Stimulated activated CD4-positive, alpha-beta T cell treated with anti-CD3 and anti-CD28 coated beads, Interleukin-1b, Interleukin-23, amount 100 ng/mL, for 48 hours (primary cell): ENCODE measurements around the gene RAPGEF1.
"Not testable (repeated sequence)": the region's sequence is repeated elsewhere in the genome, so short reads cannot be mapped to it uniquely, and the experiment has no call there.

ENCODE experiments used
- DNase-seq: peaks from one replicate; pipeline ENCODE4 v3.0.0-alpha.2; 2020

The RAPGEF1 gene, protein sequence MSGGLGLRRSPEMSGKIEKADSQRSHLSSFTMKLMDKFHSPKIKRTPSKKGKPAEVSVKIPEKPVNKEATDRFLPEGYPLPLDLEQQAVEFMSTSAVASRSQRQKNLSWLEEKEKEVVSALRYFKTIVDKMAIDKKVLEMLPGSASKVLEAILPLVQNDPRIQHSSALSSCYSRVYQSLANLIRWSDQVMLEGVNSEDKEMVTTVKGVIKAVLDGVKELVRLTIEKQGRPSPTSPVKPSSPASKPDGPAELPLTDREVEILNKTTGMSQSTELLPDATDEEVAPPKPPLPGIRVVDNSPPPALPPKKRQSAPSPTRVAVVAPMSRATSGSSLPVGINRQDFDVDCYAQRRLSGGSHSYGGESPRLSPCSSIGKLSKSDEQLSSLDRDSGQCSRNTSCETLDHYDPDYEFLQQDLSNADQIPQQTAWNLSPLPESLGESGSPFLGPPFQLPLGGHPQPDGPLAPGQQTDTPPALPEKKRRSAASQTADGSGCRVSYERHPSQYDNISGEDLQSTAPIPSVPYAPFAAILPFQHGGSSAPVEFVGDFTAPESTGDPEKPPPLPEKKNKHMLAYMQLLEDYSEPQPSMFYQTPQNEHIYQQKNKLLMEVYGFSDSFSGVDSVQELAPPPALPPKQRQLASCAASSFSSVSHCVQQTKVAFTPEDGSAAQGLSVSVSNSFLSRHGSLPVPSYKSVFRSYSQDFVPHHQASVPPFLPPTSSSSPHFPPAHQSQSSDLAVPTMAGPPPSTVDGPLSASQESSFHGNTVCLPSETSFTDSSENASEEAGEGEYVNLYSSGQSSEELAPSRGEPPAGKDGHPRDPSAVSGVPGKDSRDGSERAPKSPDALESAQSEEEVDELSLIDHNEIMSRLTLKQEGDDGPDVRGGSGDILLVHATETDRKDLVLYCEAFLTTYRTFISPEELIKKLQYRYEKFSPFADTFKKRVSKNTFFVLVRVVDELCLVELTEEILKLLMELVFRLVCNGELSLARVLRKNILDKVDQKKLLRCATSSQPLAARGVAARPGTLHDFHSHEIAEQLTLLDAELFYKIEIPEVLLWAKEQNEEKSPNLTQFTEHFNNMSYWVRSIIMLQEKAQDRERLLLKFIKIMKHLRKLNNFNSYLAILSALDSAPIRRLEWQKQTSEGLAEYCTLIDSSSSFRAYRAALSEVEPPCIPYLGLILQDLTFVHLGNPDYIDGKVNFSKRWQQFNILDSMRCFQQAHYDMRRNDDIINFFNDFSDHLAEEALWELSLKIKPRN (N-terminal part only)

DNA sequence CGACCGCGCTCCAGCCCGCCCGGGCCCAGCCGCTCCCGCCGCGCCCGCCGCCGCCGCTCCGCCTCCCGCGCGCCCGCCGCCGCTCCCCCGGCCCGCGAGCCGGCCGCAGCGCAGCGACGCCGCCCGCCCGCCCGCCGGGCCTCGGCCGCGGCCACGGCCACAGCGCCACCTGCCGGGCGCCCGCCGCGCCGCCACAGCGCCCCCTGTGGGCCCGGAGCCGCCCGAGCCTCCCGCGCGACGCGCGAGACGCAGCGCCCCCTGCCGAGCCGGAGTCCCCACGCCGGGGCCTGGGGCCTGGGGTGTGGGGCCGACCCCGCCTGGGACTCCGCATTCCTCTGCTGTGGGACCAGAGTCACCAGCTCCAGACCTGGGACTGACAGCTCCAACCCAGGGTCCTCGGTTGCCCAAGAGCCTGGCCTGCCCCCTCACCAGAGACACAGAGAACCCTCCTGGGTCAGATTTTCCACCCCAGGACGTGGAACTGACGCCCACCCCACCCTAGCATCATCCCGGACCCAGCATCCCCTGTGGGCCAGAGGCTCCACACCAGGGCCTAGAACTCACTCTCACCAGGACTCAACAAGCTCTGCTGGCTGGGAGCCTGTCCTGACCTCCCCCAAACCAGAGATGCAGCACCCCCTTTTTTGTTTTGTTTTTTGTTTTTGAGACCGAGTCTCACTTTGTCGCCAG is at the start of gene RAPGEF1:
Gene RAPGEF1, minus strand, starts transcription at position 118 of the 690 bp plus-strand sequence. CDS start 246 bp downstream, outside the sequence.
- DNase-seq = peak; percentile 79

DNA sequence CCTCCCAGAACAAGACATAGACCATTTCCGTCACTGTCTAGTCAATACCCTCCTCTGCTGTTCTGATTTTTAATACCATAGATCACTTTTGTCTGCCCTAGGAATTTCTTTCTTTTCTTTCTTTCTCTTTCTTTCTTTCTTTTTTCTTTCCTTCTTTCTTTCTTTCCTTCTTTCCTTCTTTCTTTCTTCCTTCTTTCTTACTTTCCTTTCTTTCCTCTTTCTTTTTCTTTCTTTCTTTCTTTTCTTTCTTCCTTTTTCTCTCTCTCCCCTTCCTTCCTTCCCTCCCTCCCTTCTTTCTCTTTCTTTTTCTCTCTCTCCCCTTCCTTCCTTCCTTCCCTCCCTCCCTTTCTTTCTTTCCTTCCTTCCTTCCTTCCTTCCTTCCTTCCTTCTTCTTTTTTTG is 49.0 kb upstream of the RAPGEF1 start:
- no peak for DNase-seq

GRCh38 chr9:131787838-131788237 is 48.0 kb upstream of the RAPGEF1 start:
- DNase-seq = no peak

GRCh38 chr9:131784748-131785501 is 45.0 kb upstream of the RAPGEF1 start:
- no peak for DNase-seq

DNA sequence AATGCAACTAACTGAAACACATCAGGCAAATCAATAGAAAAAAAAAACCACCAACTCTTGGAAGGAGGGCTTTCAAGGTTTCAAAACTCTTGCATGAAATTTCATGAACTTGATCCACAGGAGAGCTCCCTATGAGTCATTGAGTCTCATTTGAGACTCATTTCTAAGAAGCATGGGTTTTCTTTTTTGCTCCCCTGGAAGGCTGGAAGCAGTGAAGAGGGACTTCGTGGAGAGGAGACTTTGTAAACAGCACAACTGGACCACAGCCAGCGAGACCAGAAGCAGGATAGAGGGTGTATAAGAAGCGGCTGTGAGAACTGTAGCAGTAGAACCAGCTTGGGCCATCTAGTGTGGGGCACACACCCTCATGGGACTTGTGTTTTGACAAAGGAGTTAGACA is 41.2 kb upstream of the RAPGEF1 start:
- DNase-seq = no peak

DNA sequence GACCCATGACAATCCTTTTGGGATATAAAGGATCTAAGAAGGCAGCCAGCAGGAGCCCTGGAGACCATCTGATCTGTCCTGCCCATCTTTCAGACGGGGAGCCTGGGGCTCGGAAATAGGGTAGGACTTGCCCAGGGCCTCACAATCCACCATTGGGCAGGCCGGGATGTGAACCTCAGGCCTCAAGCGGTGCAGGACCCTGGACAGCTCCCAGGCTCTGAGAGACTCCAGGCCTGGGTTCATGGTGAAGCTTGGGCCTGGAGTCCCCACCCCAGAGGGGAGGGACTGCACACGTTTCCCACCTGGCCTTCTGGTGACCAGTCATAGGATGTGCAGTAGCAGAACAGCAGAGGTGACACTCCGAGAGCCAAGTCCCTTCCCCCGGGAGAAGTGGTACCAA is 36.6 kb upstream of the RAPGEF1 start:
- peak; percentile 25 for DNase-seq

DNA sequence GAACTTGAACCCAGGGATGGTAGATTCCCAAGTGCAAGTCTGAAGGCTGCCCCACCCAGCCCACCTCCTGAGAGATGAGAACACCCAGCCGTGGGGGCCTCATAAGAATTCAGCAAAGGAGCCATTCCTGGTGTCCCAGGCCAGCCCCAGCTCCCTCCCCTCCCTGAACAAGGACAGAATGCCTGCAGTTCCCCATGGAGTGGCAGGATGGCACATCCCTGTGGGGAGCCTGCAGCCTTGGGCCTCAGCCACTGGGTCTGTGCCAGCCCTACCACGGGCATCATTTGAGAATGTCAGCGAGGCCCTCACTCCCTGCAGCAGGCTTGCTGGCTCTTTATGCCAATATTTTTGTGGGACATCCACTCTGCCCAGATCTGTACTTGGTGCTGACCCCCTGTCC is 36.2 kb upstream of the RAPGEF1 start:
- DNase-seq = no peak

DNA sequence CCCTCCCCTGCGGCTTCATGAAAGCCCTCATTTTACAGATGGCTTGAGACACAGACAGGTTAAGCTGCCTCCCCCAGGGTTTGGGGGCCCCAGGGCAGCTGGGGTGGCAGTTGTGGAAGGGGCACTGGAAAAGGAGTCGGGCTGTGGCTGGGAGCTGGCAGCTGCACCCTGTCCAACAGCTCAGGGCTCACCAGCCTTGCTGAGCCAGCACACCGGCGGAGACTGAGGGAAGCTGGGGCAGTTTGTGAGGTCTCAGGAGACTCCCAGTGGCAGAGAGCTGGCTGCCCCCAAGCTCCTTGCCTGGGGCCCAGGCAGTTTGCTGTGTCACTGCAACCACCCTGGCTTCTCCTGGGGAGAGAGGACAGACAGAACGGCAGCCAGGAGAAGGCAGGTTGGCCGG is 34.8 kb upstream of the RAPGEF1 start:
- DNase-seq = no peak

GRCh38 chr9:131773911-131774379 is 34.1 kb upstream of the RAPGEF1 start:
- DNase-seq = no peak

GRCh38 chr9:131772940-131773339 is 33.1 kb upstream of the RAPGEF1 start:
- no peak for DNase-seq

DNA sequence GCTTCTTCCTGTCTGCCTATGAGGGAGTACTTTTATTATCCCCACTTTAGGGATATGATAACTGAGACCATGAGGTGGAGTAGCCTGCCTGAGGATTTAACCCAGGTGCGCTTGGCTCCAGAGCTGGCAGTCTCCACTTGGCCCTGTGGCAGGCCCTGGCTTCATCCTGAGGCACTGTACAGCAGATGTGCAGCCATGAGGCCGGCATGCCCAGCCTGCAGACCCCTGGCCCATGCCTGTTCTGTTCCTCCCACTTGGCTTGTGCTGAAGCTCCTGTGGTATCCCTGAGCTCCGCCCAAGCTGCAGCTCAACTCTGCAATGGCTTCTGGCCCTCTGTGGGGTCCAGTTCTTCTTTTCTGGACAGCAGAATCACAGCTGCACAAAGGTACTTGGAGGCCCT is 31.8 kb upstream of the RAPGEF1 start:
- DNase-seq = no peak

DNA sequence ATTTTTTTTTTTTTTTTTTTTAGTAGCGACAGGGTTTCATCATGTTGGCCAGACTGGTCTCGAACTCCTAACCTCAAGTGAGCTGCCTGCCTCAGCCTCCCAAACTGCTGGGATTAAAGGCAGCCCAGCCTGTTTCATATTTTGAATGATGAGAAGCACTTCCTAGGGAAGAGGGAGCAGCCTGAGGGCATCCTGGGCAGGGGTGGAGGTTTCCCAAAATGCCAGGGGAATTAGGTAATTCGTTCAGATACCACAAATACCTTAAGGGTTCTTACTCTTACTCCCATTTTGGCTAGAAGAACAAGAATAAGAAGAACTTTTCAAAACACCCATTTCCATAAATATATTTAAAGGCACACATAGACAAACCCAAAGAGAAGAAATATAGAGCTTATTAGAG is 29.5 kb upstream of the RAPGEF1 start:
- DNase-seq = no peak

GRCh38 chr9:131764568-131764967 is 24.7 kb upstream of the RAPGEF1 start:
- DNase-seq = no peak

DNA sequence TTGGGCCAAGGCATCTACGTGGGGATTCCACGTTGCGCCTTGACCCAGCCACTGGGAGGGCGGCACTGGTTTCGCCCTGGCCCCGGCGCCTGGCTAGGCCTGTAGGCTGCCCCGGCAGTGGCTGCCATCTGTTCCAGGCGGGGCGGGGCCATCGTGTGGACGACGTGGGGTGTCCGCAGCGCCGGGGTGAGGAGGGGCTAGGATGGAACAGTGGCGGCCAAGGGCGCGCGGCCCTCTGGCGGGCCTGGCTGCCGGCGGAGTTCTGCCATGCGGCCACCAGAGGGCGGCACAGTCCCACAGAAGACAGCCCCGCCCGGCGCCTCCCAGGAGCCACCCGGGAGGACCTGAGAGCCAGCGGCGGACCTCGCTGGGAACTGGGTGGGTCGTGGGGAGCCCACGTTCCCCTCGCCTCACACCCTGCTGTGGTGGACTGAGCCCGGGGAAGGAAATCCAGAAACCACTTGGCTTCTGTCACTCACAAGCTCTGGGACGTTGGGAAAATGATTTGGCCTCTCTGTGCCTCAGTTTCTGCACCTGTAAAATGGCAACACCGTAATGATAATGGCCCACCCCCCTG is 22.6 kb upstream of the RAPGEF1 start:
- DNase-seq = peak; percentile 72

GRCh38 chr9:131759017-131759647 is 19.3 kb upstream of the RAPGEF1 start:
- DNase-seq = no peak

DNA sequence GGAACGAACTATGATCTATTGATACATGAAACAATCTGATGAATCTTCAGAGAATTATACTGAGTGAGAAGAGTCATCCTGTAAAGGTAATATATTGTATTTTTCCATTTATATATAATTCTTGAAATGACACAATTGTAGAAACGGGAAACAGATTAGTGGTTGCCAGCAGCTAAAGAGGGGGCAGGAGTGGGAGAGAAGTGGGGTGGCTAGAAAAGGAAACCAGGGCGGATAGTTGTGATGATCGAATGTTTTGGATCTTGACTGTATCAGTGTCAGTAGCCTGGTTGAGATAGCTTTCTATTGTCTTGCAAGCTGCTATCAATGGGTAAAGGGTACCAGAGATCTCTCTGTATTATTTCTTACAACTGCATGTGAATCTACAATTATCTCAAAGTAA is 17.7 kb upstream of the RAPGEF1 start:
- peak; percentile 6 for DNase-seq

DNA sequence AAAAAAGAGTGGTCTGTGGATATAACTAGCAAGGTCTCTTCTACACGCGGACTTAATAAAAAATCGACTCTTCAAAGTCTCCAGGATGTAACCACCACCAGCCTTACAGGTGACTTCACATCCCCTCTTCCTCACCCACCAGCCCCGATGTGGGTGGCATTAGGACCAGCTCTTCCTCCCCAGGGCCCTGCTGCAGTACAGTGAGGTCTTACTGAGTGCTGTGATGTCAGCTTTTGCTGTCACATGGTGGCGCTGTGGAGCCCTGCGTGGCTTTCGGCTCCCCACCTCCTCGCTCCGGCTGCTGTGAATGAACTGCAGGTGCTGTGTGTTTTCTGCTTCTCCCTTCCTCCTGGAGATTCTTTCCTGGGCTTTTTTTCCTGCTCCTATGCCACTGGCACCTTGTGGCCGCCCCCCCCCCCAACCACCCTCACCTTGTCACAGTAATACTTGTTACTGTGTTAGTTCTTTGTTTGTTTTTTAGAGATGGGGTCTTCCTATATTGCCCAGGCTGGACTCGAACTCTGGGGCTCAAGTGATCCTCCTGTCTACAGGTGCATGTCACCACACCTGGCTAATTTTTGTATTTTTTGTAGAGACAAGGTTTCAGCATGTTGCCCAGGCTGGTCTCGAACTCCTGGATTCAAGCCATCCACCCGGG is 15.8 kb upstream of the RAPGEF1 start:
- peak; percentile 86 for DNase-seq

DNA sequence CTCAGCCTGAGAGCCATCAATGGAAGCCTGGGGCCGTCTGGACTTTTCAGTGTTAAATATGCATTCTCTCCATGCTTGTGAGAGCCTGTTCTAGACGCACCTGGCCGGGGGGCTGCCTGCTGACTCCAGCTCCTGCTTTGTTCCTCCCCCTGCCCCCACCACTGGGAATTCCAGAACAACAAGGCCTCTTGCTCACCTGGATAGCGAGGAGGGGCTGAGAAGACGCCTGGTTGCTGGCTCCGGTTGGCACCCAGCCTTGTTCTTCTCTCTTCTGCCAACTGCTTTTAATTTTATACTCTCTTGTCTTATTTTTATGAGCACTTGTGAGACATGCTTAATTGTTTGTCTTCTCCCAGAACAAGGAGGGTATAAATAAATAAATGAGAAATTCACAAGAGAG is 15.0 kb upstream of the RAPGEF1 start:
- DNase-seq = no peak

- not testable (repeated sequence) for DNase-seq
Observed at GRCh38 chr9:131753751-131754150, 13.9 kb upstream of the RAPGEF1 start.

- DNase-seq = no peak
Observed at GRCh38 chr9:131752231-131752884, 12.5 kb upstream of the RAPGEF1 start.
